HUES6 (cell line): ENCODE results near the gene ATP10B.

Source experiments
- H3K27ac ChIP-seq: 2 replicates; pipeline ENCODE4 v1.7.0; 2013; ENCODE audit warnings: low read depth, mild to moderate bottlenecking, low read length, inconsistent platforms
- H3K27me3 ChIP-seq: 2 replicates; pipeline ENCODE4 v1.6.1; 2013; ENCODE audit warnings: low read length; ENCODE audit not compliant: control insufficient read depth, insufficient read depth
- H3K36me3 ChIP-seq: 2 replicates; pipeline ENCODE4 v1.6.1; 2013; ENCODE audit warnings: low read length; ENCODE audit not compliant: control insufficient read depth, insufficient read depth
- H3K4me1 ChIP-seq: 2 replicates; pipeline ENCODE4 v1.6.1; 2013; ENCODE audit warnings: low read length; ENCODE audit not compliant: control insufficient read depth, insufficient read depth
- H3K4me3 ChIP-seq: 2 replicates; pipeline ENCODE4 v1.5.1; 2013; ENCODE audit warnings: low read depth, low read length
- H3K9ac ChIP-seq: one replicate; pipeline ENCODE4 v1.6.1; 2013; ENCODE audit warnings: mild to moderate bottlenecking, low read length
- H3K9me3 ChIP-seq: 2 replicates; pipeline ENCODE4 v1.6.1; 2013; ENCODE audit warnings: low read depth, low read length; ENCODE audit not compliant: control insufficient read depth, insufficient read depth

ATP10B gene

GRCh38 chr5:160627921-160628618, 223.9 kb downstream of the ATP10B start:
- Histone ChIP-seq H3K27me3 (no peaks in the 10 kb centered on the region), H3K36me3 (no peaks in the 10 kb centered on the region), H3K9me3 (no peaks in the 10 kb centered on the region), H3K9ac (no peak overlapping the region), H3K27ac (no peak overlapping the region), H3K4me1 (no peaks in the 10 kb centered on the region), H3K4me3 (no peak overlapping the region)

GRCh38 chr5:160626322-160626721, 225.7 kb downstream of the ATP10B start:
- Histone ChIP-seq H3K9ac (no peak overlapping the region), H3K4me3 (no peak overlapping the region), H3K36me3 (no peaks in the 10 kb centered on the region), H3K27me3 (no peaks in the 10 kb centered on the region), H3K4me1 (no peaks in the 10 kb centered on the region), H3K27ac (no peak overlapping the region), H3K9me3 (no peaks in the 10 kb centered on the region)

- no peak overlapping the region for H3K9ac ChIP-seq
- H3K27me3 ChIP-seq, result no peaks in the 10 kb centered on the region
- no peaks in the 10 kb centered on the region for H3K9me3 ChIP-seq
- no peak overlapping the region for H3K27ac ChIP-seq
- no peak overlapping the region for H3K4me3 ChIP-seq
- no peaks in the 10 kb centered on the region for H3K36me3 ChIP-seq
- H3K4me1 ChIP-seq, result no peaks in the 10 kb centered on the region
Observed at GRCh38 chr5:160621526-160621925, 230.5 kb downstream of the ATP10B start.

- H3K4me1 ChIP-seq, result no peaks in the 10 kb centered on the region
- no peak overlapping the region for H3K9ac ChIP-seq
- no peak overlapping the region for H3K27ac ChIP-seq
- H3K27me3 ChIP-seq, result no peaks in the 10 kb centered on the region
- H3K9me3 ChIP-seq, result no peaks in the 10 kb centered on the region
- no peak overlapping the region for H3K4me3 ChIP-seq
- H3K36me3 ChIP-seq, result no peaks in the 10 kb centered on the region
Observed at GRCh38 chr5:160620401-160620800, 231.6 kb downstream of the ATP10B start.

GRCh38 chr5:160619381-160619780, 232.6 kb downstream of the ATP10B start:
- Histone ChIP-seq H3K27ac (no peak overlapping the region), H3K4me1 (no peaks in the 10 kb centered on the region), H3K27me3 (no peaks in the 10 kb centered on the region), H3K36me3 (no peaks in the 10 kb centered on the region), H3K4me3 (no peak overlapping the region), H3K9me3 (no peaks in the 10 kb centered on the region), H3K9ac (no peak overlapping the region)

GRCh38 chr5:160618286-160618685, 233.7 kb downstream of the ATP10B start:
- Histone ChIP-seq H3K27ac (no peak overlapping the region), H3K9me3 (no peaks in the 10 kb centered on the region), H3K4me3 (no peak overlapping the region), H3K27me3 (no peaks in the 10 kb centered on the region), H3K36me3 (no peaks in the 10 kb centered on the region), H3K4me1 (no peaks in the 10 kb centered on the region), H3K9ac (no peak overlapping the region)

- H3K27me3 ChIP-seq, result no peaks in the 10 kb centered on the region
- H3K9ac ChIP-seq, result no peak overlapping the region
Observed at GRCh38 chr5:160616712-160617497, 235.1 kb downstream of the ATP10B start.

GRCh38 chr5:160614136-160614535, 237.9 kb downstream of the ATP10B start:
- no peaks in the 10 kb centered on the region for H3K9me3 ChIP-seq

More at GRCh38 chr5:160616712-160617497, 235.1 kb downstream of the ATP10B start:
- no peak overlapping the region for H3K4me3 ChIP-seq
- H3K27ac ChIP-seq, result no peak overlapping the region
- H3K9me3 ChIP-seq, result no peaks in the 10 kb centered on the region
- no peaks in the 10 kb centered on the region for H3K36me3 ChIP-seq
- no peaks in the 10 kb centered on the region for H3K4me1 ChIP-seq

GRCh38 chr5:160605266-160605665, 246.7 kb downstream of the ATP10B start:
- H3K9ac ChIP-seq, result no peak overlapping the region
- H3K36me3 ChIP-seq, result no peaks in the 10 kb centered on the region
- H3K27me3 ChIP-seq, result no peaks in the 10 kb centered on the region
- no peak overlapping the region for H3K27ac ChIP-seq
- no peak overlapping the region for H3K4me3 ChIP-seq
- H3K4me1 ChIP-seq, result no peaks in the 10 kb centered on the region
- no peaks in the 10 kb centered on the region for H3K9me3 ChIP-seq

More at GRCh38 chr5:160614136-160614535, 237.9 kb downstream of the ATP10B start:
- Histone ChIP-seq H3K36me3 (no peaks in the 10 kb centered on the region), H3K27ac (no peak overlapping the region), H3K9ac (no peak overlapping the region), H3K27me3 (no peaks in the 10 kb centered on the region), H3K4me3 (no peak overlapping the region), H3K4me1 (no peaks in the 10 kb centered on the region)

- no peaks in the 10 kb centered on the region for H3K9me3 ChIP-seq
- no peak overlapping the region for H3K9ac ChIP-seq
- H3K4me3 ChIP-seq, result no peak overlapping the region
- no peaks in the 10 kb centered on the region for H3K4me1 ChIP-seq
- no peak overlapping the region for H3K27ac ChIP-seq
- no peaks in the 10 kb centered on the region for H3K36me3 ChIP-seq
- no peaks in the 10 kb centered on the region for H3K27me3 ChIP-seq
Observed at GRCh38 chr5:160604484-160604883, 247.5 kb downstream of the ATP10B start.

- no peaks in the 10 kb centered on the region for H3K27me3 ChIP-seq
- no peak overlapping the region for H3K4me3 ChIP-seq
- H3K4me1 ChIP-seq, result no peaks in the 10 kb centered on the region
- no peak overlapping the region for H3K9ac ChIP-seq
- H3K36me3 ChIP-seq, result no peaks in the 10 kb centered on the region
- no peak overlapping the region for H3K27ac ChIP-seq
- H3K9me3 ChIP-seq, result no peaks in the 10 kb centered on the region
Observed at GRCh38 chr5:160602744-160603143, 249.3 kb downstream of the ATP10B start.
